ENCODE data around the gene PLPPR2.

PLPPR2 gene

GRCh38 chr19:11390359-11390758 is 35.1 kb downstream of the PLPPR2 start:
- H3K4me3 ChIP-seq (replicated peaks; ENCODE audit: low read depth, low read length): no peak overlapping the region
- DNase-seq (ENCODE audit: low read depth): no peak
- TF ChIP-seq, protein P1, sequence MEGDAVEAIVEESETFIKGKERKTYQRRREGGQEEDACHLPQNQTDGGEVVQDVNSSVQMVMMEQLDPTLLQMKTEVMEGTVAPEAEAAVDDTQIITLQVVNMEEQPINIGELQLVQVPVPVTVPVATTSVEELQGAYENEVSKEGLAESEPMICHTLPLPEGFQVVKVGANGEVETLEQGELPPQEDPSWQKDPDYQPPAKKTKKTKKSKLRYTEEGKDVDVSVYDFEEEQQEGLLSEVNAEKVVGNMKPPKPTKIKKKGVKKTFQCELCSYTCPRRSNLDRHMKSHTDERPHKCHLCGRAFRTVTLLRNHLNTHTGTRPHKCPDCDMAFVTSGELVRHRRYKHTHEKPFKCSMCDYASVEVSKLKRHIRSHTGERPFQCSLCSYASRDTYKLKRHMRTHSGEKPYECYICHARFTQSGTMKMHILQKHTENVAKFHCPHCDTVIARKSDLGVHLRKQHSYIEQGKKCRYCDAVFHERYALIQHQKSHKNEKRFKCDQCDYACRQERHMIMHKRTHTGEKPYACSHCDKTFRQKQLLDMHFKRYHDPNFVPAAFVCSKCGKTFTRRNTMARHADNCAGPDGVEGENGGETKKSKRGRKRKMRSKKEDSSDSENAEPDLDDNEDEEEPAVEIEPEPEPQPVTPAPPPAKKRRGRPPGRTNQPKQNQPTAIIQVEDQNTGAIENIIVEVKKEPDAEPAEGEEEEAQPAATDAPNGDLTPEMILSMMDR (IDR thresholded peaks at IDR 0.05; ENCODE audit: low read length, missing control alignments): no peak

DNA sequence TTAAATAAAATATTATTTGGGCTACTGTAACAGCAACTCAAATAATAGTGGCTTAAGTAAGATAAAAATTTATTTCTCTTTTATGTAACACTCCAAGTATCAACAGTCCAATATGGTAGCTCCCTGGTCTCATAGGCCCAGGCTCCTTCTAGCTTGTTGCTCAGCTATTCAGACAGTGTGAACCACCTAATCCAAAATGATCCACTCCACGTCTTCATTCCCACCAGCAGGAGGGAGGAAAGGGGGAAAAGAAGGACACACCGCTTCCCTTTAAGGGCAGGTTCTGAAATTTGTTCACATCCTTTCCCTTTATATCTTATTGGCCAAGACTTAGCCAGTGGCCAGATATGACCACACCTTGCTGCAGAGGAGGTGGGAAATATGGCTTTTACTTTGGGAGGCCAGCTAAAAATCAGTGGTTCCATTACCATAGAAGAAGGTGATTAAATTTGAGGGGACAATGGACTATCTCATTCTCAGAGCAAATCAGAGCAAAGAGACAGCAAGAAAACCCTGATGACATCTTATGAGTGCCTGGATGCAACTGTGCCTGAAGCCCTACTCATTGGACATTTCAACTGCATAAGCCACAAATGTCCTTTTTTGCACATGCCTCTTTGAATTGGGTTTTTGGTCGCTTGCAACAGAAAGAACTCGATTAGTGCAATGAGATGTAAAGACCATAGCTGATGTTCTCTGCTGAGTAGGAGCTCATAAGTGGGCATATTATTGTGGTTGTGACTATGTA is 35.9 kb downstream of the PLPPR2 start:
- no peak overlapping the region for H3K4me3 ChIP-seq (replicated peaks; ENCODE audit: low read depth, low read length)
- DNase-seq (ENCODE audit: low read depth): no peak
- TF ChIP-seq, protein P1 (IDR thresholded peaks at IDR 0.05; ENCODE audit: low read length, missing control alignments): no peak

DNA sequence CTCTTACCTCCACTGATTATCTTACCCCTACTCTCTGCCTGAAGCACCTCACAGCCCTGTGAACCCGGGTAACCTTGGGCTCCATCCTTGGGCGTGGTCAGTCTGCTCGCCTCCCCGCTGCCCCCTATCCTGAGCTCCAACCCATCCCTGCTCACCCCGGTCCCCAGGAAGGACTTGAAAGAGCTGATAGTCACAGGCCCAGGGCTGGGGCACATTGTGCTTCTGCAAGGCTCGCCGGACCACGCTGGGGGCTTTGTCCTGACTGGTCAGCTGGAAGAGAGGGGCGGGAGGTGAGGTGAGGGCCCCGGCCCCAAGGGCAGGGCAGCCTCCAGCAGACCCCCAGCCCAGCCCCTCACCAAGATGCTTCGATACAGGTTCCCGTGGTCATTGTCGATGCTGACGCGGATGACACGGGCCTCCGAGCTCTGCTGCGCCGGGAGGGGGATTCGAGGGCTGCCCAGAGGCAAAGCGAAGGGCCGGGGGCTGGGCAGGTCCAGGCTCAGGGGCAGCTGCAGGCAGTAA is 41.9 kb downstream of the PLPPR2 start:
- DNase-seq (ENCODE audit: low read depth): no peak

DNA sequence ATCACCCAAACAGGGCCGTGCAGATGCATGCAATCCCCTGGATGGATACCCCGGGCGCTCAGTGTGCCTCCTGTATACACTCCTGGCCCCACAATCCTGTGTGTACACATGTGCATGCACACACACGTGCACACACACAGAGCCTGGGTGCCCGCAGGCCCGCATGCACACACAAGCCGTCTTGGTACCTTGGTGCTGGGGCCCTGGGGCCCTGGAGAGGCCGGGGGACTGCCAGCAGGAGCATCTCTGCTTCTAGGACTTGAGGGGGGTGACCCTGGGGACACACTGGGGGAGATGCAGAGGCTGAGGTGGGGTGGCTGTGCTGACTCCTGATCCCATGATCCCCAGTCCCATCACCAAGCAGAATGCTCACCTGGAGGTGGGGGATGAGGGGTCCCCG is 44.4 kb downstream of the PLPPR2 start:
- TF ChIP-seq, protein P1 (IDR thresholded peaks at IDR 0.05; ENCODE audit: low read length, missing control alignments): no peak
- DNase-seq (ENCODE audit: low read depth): no peak
- H3K4me3 ChIP-seq (replicated peaks; ENCODE audit: low read depth, low read length): no peak overlapping the region

More for the DNA sequence above, 41.9 kb downstream of the PLPPR2 start:
- no peak overlapping the region for H3K4me3 ChIP-seq (replicated peaks; ENCODE audit: low read depth, low read length)
- TF ChIP-seq, protein P1 (IDR thresholded peaks at IDR 0.05; ENCODE audit: low read length, missing control alignments): no peak

- TF ChIP-seq, protein P1 (IDR thresholded peaks at IDR 0.05; ENCODE audit: low read length, missing control alignments): no peak
- no peak for DNase-seq (ENCODE audit: low read depth)
- H3K4me3 ChIP-seq (replicated peaks; ENCODE audit: low read depth, low read length): no peak overlapping the region
These were observed 45.6 kb downstream of the PLPPR2 start for GRCh38 chr19:11400798-11401197.

DNA sequence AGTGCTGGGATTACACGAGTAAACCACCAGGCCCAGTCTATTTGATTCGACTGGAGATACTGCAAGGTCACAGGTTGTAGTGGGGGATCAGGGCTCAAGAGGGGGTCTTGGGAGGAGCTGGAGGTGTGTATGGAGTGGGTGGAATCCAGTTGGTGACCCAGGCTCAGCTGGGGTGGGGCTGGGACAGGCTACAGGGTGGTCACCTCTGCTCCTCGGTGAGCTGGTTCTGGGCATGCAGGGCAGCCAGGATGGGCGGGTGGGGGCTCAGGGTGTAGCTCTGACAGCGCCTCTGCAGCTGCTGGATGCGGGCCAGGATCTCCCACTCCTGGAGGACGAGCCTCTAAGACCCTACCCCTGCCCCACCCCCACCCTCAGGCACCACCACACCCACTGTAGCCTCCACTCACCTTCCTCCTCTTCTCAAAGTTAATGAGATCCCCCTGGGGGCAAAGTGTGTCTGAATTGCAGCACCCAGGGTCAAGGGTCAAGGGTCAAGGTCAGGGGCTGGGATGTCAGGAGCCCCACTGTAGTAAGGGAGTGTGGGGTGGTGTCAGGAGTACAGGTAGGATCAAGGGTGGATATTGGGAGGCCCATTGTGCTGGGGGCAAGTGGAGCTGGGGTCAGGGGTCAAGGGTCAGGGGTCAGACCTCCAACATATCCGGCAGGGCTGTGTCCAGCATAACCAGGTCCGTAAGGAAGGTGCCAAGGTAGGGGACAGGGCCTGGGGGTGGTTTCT is 46.7 kb downstream of the PLPPR2 start:
- no peak for DNase-seq (ENCODE audit: low read depth)
- TF ChIP-seq, protein P1 (IDR thresholded peaks at IDR 0.05; ENCODE audit: low read length, missing control alignments): no peak
- no peak overlapping the region for H3K4me3 ChIP-seq (replicated peaks; ENCODE audit: low read depth, low read length)
